ENCODE data around the gene MRPL37.

Gene MRPL37

DNA sequence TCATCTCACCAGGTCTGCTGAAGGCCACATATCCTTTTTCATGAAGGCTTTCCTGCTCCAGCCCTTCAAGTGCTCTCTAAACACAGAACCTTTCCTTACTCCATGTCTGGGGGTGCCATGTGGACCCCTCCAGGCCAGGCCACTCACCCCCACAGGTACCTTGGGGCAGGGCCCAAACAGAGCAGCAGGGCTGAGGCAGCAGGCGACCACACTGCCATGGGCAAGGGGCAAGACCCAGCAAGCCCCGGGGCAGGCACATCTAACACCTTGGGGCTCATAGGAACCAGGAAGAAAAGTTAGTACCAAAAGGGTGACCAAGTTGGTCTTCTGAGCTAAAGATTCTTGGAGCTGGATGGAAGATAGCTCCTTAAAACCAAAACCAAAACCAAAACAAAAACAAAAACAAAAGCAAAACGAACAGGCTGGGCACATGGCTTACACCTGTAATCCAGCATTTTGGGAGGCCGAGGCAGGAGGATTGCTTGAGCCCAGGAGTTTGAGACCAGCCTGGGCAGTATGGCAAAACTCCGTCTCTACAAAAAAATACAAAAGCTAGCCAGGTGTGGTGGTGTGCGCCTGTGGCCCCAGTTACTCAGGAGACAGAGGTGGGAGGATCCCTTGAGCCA lies 63.7 kb downstream of the MRPL37 start:
- Histone ChIP-seq H3K36me3 (ENCODE audit: insufficient read depth, low read length) (no peaks in the 10 kb centered on the region; the same call in 1 of the 2 replicates), H3K27ac (no peak overlapping the region), H3K9me3 (ENCODE audit: low read depth, low read length) (no peaks in the 10 kb centered on the region), H3K4me3 (no peak overlapping the region), H3K9ac (ENCODE audit: insufficient read length) (no peak overlapping the region)
- TF ChIP-seq FOXP2 (optimal IDR thresholded peaks at IDR 0.05; ENCODE audit: control extremely low read depth, extremely low read length, insufficient read depth) = no peak
- no peak for DNase-seq (ENCODE audit: low read depth, low spot score)

DNA sequence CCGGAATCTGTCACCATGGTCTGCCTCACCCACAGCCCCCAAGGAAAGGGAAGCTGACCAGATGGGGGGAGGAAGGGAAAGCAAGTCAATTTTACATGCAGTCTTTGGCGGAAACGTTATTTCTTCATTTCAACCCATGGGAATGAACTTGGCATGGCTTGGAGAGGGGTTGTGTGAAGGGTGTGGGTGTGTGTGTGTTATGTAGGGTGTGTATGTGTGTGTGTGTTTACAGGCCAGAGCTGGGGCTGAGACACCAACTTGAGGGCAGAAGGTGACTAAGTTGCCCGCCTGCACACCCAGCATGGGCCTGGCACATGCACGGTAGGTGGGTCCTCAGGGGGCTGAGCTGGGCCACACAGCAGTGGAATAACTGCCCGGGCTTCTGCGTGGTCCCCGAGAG lies 65.2 kb downstream of the MRPL37 start:
- no peak for DNase-seq (ENCODE audit: low read depth, low spot score)
- TF ChIP-seq POLR2AphosphoS5 (IDR thresholded peaks at IDR 0.05; ENCODE audit: borderline replicate concordance, low read depth, low read length) (no peak), FOXP2 (optimal IDR thresholded peaks at IDR 0.05; ENCODE audit: control extremely low read depth, extremely low read length, insufficient read depth) (no peak), EZH2 (IDR thresholded peaks at IDR 0.05) (no peak)
- no peaks in the 10 kb centered on the region; the same call in 1 of the 2 replicates for H3K36me3 ChIP-seq (ENCODE audit: insufficient read depth, low read length)
- no peak overlapping the region for H3K4me3 ChIP-seq
- H3K9me3 ChIP-seq (ENCODE audit: low read depth, low read length) = no peaks in the 10 kb centered on the region
- no peak overlapping the region for H3K9ac ChIP-seq (ENCODE audit: insufficient read length)
- H3K27ac ChIP-seq = no peak overlapping the region

DNA sequence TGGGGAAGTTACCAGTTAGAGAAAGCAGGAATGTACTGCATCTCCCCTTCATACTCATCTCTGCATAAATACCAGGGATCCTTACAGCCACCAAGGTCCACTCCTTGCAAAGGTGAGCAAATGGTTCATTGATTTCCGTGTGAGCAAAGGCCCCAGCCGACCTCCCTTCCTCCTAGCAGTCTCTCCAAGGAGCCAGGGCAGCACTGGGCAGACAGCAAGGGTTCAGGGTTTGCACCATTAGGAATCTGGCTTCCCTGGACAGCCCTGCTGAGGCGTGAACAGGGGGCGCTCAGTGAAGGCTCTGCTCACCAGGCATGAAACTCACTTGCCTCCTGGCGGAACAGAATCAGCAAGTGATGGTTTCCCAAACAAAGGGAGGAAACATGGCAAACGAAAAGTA lies 65.7 kb downstream of the MRPL37 start:
- Histone ChIP-seq H3K9ac (ENCODE audit: insufficient read length) (no peak overlapping the region), H3K4me3 (no peak overlapping the region), H3K36me3 (ENCODE audit: insufficient read depth, low read length) (no peaks in the 10 kb centered on the region; the same call in 1 of the 2 replicates), H3K9me3 (ENCODE audit: low read depth, low read length) (no peaks in the 10 kb centered on the region), H3K27ac (no peak overlapping the region)
- no peak for DNase-seq (ENCODE audit: low read depth, low spot score)
- no peak for TF ChIP-seq FOXP2 (optimal IDR thresholded peaks at IDR 0.05; ENCODE audit: control extremely low read depth, extremely low read length, insufficient read depth)
- TF ChIP-seq EZH2 (IDR thresholded peaks at IDR 0.05) = no peak
- TF ChIP-seq POLR2AphosphoS5 (IDR thresholded peaks at IDR 0.05; ENCODE audit: borderline replicate concordance, low read depth, low read length) = no peak

DNA sequence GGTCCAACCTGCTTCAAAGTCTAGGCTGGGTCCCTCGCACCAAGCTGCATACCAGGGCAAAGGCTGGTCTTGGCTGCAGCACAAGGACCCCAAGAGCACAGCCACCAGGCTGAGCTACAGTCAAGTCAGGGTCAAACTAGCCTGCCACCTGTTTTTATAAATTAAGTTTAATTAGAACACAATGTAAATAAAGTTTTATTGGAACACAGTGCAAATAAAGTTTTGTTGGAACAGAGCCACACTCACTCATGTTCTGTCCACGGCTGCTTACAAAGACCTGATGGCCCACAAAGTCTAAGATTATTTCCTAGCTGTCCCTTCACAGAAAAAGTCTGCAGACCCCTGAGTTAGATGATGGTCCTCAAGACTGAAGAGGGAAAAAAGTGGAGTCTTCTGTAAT lies 66.2 kb downstream of the MRPL37 start:
- Histone ChIP-seq H3K9ac (ENCODE audit: insufficient read length) (no peak overlapping the region), H3K4me3 (no peak overlapping the region), H3K27ac (no peak overlapping the region), H3K9me3 (ENCODE audit: low read depth, low read length) (no peaks in the 10 kb centered on the region), H3K36me3 (ENCODE audit: insufficient read depth, low read length) (no peaks in the 10 kb centered on the region; the same call in 1 of the 2 replicates)
- no peak for DNase-seq (ENCODE audit: low read depth, low spot score)
- TF ChIP-seq POLR2AphosphoS5 (IDR thresholded peaks at IDR 0.05; ENCODE audit: borderline replicate concordance, low read depth, low read length) = no peak
- TF ChIP-seq FOXP2 (optimal IDR thresholded peaks at IDR 0.05; ENCODE audit: control extremely low read depth, extremely low read length, insufficient read depth) = no peak
- no peak for TF ChIP-seq EZH2 (IDR thresholded peaks at IDR 0.05)

DNA sequence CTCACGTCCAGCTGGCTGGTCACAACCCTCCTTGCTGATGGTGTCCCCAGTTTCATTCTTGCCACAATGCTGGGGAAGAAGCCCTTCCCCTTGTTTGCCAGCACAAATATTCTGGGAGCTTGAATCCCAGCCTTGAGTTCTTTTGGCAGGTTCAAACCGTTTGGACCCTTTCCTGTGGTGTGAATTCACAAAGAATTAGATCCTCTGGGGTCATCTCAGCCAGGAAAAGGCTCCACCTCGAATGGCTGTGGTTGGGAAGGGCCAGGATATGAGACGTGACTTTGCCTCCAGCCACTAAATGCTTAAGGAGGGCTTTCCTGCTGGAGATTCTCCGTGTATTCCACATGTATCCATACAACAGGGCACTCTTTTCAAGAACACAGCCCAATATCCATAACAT lies 66.9 kb downstream of the MRPL37 start:
- TF ChIP-seq POLR2AphosphoS5 (IDR thresholded peaks at IDR 0.05; ENCODE audit: borderline replicate concordance, low read depth, low read length) (no peak), FOXP2 (optimal IDR thresholded peaks at IDR 0.05; ENCODE audit: control extremely low read depth, extremely low read length, insufficient read depth) (no peak), EZH2 (IDR thresholded peaks at IDR 0.05) (no peak)
- Histone ChIP-seq H3K27ac (no peak overlapping the region), H3K9ac (ENCODE audit: insufficient read length) (no peak overlapping the region), H3K4me3 (no peak overlapping the region), H3K9me3 (ENCODE audit: low read depth, low read length) (no peaks in the 10 kb centered on the region), H3K36me3 (ENCODE audit: insufficient read depth, low read length) (no peaks in the 10 kb centered on the region; the same call in 1 of the 2 replicates)
- no peak for DNase-seq (ENCODE audit: low read depth, low spot score)
